CMK (cell line): ENCODE data around the gene CCDC85C.
A peak's percentile ranks its signal among the peaks of the same experiment; 100 is the strongest.
"Not testable (repeated sequence)": the region's sequence is repeated elsewhere in the genome, so short reads cannot be mapped to it uniquely, and the experiment has no call there.

Source experiments
- DNase-seq: peaks from one replicate; pipeline ENCODE4 v3.0.0-alpha.2; 2010; ENCODE audit warnings: low read depth

Gene CCDC85C

GRCh38 chr14:99603471-99604277 lies at the start of gene CCDC85C:
Gene CCDC85C, minus strand, starts transcription at chr14:99604207. Its CDS starts 248 bp downstream, at chr14:99603959.
- no peak for DNase-seq

GRCh38 chr14:99651953-99652746 lies 48.1 kb upstream of the CCDC85C start:
- no peak for DNase-seq

GRCh38 chr14:99650189-99650588 lies 46.2 kb upstream of the CCDC85C start:
- DNase-seq, result no peak

- DNase-seq, result no peak
Observed at GRCh38 chr14:99649643-99650042, 45.6 kb upstream of the CCDC85C start.

- no peak for DNase-seq
Observed at GRCh38 chr14:99649219-99649618, 45.2 kb upstream of the CCDC85C start.

GRCh38 chr14:99648027-99648784 lies 44.2 kb upstream of the CCDC85C start:
- no peak for DNase-seq

- DNase-seq, result no peak
Observed at GRCh38 chr14:99647411-99647810, 43.4 kb upstream of the CCDC85C start.

- no peak for DNase-seq
Observed at GRCh38 chr14:99645545-99646505, 41.8 kb upstream of the CCDC85C start.

- no peak for DNase-seq
Observed at GRCh38 chr14:99644723-99645544, 40.9 kb upstream of the CCDC85C start, which contains the start of gene HHIPL1. Gene HHIPL1, plus strand, starts transcription at chr14:99645129. Its CDS starts 79 bp downstream, at chr14:99645208.

- no peak for DNase-seq
Observed at GRCh38 chr14:99644035-99644587, 40.1 kb upstream of the CCDC85C start.

- DNase-seq, result peak; percentile 9
Observed at GRCh38 chr14:99643343-99643742, 39.3 kb upstream of the CCDC85C start.

- not testable (repeated sequence) for DNase-seq
Observed at GRCh38 chr14:99642771-99643170, 38.8 kb upstream of the CCDC85C start.

GRCh38 chr14:99637624-99638023 lies 33.6 kb upstream of the CCDC85C start:
- DNase-seq, result no peak

GRCh38 chr14:99636487-99636886 lies 32.5 kb upstream of the CCDC85C start:
- no peak for DNase-seq

- DNase-seq, result no peak
Observed at GRCh38 chr14:99635116-99635515, 31.1 kb upstream of the CCDC85C start.

GRCh38 chr14:99634443-99634842 lies 30.4 kb upstream of the CCDC85C start:
- DNase-seq, result no peak

GRCh38 chr14:99633918-99634317 lies 29.9 kb upstream of the CCDC85C start:
- DNase-seq, result no peak

GRCh38 chr14:99633141-99633540 lies 29.1 kb upstream of the CCDC85C start:
- no peak for DNase-seq

- DNase-seq, result no peak
Observed at GRCh38 chr14:99632410-99633035, 28.5 kb upstream of the CCDC85C start.
